ENCODE measurements around the gene WNT4.

GRCh38 chr1:22163564-22163963 lies 20.7 kb upstream of the WNT4 start:
- no peak for TF ChIP-seq CTCF (IDR thresholded peaks at IDR 0.05; ENCODE audit: low read length)
- no peak for TF ChIP-seq EZH2 (IDR thresholded peaks at IDR 0.05; ENCODE audit: borderline replicate concordance, low read length)

Data from OCI-LY1 (cell line).